Natural killer cell treated with Interleukin-12 subunit alpha and Interleukin-12 subunit beta and Interleukin-15 and Interleukin-18, amount 100 ng/mL, for 72 hours (primary cell): ENCODE data around the gene NPY2R. TPM values are rescaled to one million over a fixed set of nuclear protein-coding genes. Genes with fewer than 3 reads are reported as not detected.

Experiments used
- ATAC-seq, 2 donors: fragments of 150-1000 bp; cut with Tn5 transposase in 1 of 2; sonication (Bioruptor Pico), chemical (Tn5 transposase) in 1 of 2; 2 replicates each; pipeline ENCODE4 v1.10.0; 2021
- DNase-seq: peaks from one replicate; pipeline ENCODE4 v3.0.0; 2022; ENCODE audit warnings: low spot score
- H3K27ac Mint-ChIP-seq, 2 donors: 1 replicate in 1 of 2; 2 replicates in 1 of 2; pipeline ENCODE4 v1.8.0; 2022; ENCODE audit warnings: mixed read lengths in 2 of 2, mild to moderate bottlenecking in 1 of 2, moderate library complexity in 1 of 2
- H3K27me3 Mint-ChIP-seq, 2 donors: 1 replicate in 1 of 2; 2 replicates in 1 of 2; pipeline ENCODE4 v1.8.0; 2022; ENCODE audit warnings: mixed read lengths in 2 of 2
- H3K36me3 Mint-ChIP-seq: one replicate; pipeline ENCODE4 v1.8.0; 2022; ENCODE audit warnings: mixed read lengths
- H3K4me1 Mint-ChIP-seq, 2 donors: 1 replicate in 1 of 2; 2 replicates in 1 of 2; pipeline ENCODE4 v1.8.0; 2022; ENCODE audit warnings: low read depth in 2 of 2, mixed read lengths in 2 of 2, mild to moderate bottlenecking in 1 of 2
- H3K4me3 Mint-ChIP-seq: one replicate; pipeline ENCODE4 v1.8.0; 2022; ENCODE audit warnings: mixed read lengths
- H3K9me3 Mint-ChIP-seq: 2 replicates; pipeline ENCODE4 v1.8.0; 2022; ENCODE audit warnings: mixed read lengths
- total RNA-seq, 2 donors: library from RNA; stranded (reverse); gene quantifications; one replicate each; pipeline ENCODE4 v1.2.3, GENCODE V29; 2022

NPY2R gene
- total RNA-seq, 2 donors from 2014 or later: not detected

GRCh38 chr4:155228713-155229112 lies 20.3 kb downstream of the NPY2R start:
- DNase-seq (no peak), ATAC-seq (no peak)
- Mint-ChIP-seq H3K4me3 (no peak overlapping the region), H3K36me3 (no peaks in the 10 kb centered on the region), H3K27me3 (no peaks in the 10 kb centered on the region), H3K27ac (no peak overlapping the region), H3K9me3 (no peaks in the 10 kb centered on the region), H3K4me1 (no peaks in the 10 kb centered on the region)

- ATAC-seq (no peak), DNase-seq (no peak)
- Mint-ChIP-seq H3K36me3 (no peaks in the 10 kb centered on the region), H3K4me1 (no peaks in the 10 kb centered on the region), H3K27me3 (no peaks in the 10 kb centered on the region), H3K27ac (no peak overlapping the region), H3K9me3 (peaks cover 4% of the 10 kb centered on the region), H3K4me3 (no peak overlapping the region)
Measured at GRCh38 chr4:155232432-155232831, 24.0 kb downstream of the NPY2R start.

GRCh38 chr4:155234206-155234605 lies 25.8 kb downstream of the NPY2R start:
- Mint-ChIP-seq H3K27ac (no peak overlapping the region), H3K27me3 (no peaks in the 10 kb centered on the region), H3K4me3 (no peak overlapping the region), H3K36me3 (no peaks in the 10 kb centered on the region), H3K9me3 (peaks cover 4% of the 10 kb centered on the region), H3K4me1 (no peaks in the 10 kb centered on the region)
- DNase-seq: no peak
- ATAC-seq: no peak

GRCh38 chr4:155237567-155237966 lies 29.1 kb downstream of the NPY2R start:
- ATAC-seq: no peak

GRCh38 chr4:155241225-155241624 lies 32.8 kb downstream of the NPY2R start:
- Mint-ChIP-seq H3K4me1 (no peaks in the 10 kb centered on the region), H3K27ac (no peak overlapping the region), H3K27me3 (no peaks in the 10 kb centered on the region), H3K4me3 (no peak overlapping the region), H3K9me3 (peaks cover 5% of the 10 kb centered on the region), H3K36me3 (no peaks in the 10 kb centered on the region)
- DNase-seq (no peak), ATAC-seq (no peak)

More at GRCh38 chr4:155237567-155237966, 29.1 kb downstream of the NPY2R start:
- Mint-ChIP-seq H3K36me3 (no peaks in the 10 kb centered on the region), H3K4me3 (no peak overlapping the region), H3K9me3 (peaks cover 9% of the 10 kb centered on the region), H3K27ac (no peak overlapping the region), H3K4me1 (no peaks in the 10 kb centered on the region), H3K27me3 (no peaks in the 10 kb centered on the region)
- no peak for DNase-seq

- H3K9me3 Mint-ChIP-seq: peaks cover 5% of the 10 kb centered on the region
- no peaks in the 10 kb centered on the region for H3K36me3 Mint-ChIP-seq
- H3K4me1 Mint-ChIP-seq: no peaks in the 10 kb centered on the region
- DNase-seq (no peak), ATAC-seq (no peak)
- no peak overlapping the region for H3K4me3 Mint-ChIP-seq
- no peaks in the 10 kb centered on the region for H3K27me3 Mint-ChIP-seq
- no peak overlapping the region for H3K27ac Mint-ChIP-seq
Measured at GRCh38 chr4:155241664-155242063, 33.2 kb downstream of the NPY2R start.

GRCh38 chr4:155245105-155245504 lies 36.7 kb downstream of the NPY2R start:
- no peaks in the 10 kb centered on the region for H3K27me3 Mint-ChIP-seq
- H3K36me3 Mint-ChIP-seq: no peaks in the 10 kb centered on the region
- no peak overlapping the region for H3K4me3 Mint-ChIP-seq
- no peaks in the 10 kb centered on the region for H3K4me1 Mint-ChIP-seq
- H3K9me3 Mint-ChIP-seq: peaks cover 5% of the 10 kb centered on the region
- H3K27ac Mint-ChIP-seq: no peak overlapping the region
- DNase-seq (no peak), ATAC-seq (no peak)

GRCh38 chr4:155248002-155248896 lies 39.8 kb downstream of the NPY2R start:
- DNase-seq (no peak), ATAC-seq (no peak)
- H3K27me3 Mint-ChIP-seq: no peaks in the 10 kb centered on the region
- no peaks in the 10 kb centered on the region for H3K4me1 Mint-ChIP-seq
- no peak overlapping the region for H3K4me3 Mint-ChIP-seq
- no peaks in the 10 kb centered on the region for H3K9me3 Mint-ChIP-seq
- H3K27ac Mint-ChIP-seq: no peak overlapping the region
- no peaks in the 10 kb centered on the region for H3K36me3 Mint-ChIP-seq

GRCh38 chr4:155249016-155249566 lies 40.7 kb downstream of the NPY2R start:
- H3K36me3 Mint-ChIP-seq: no peaks in the 10 kb centered on the region
- no peak overlapping the region for H3K27ac Mint-ChIP-seq
- no peaks in the 10 kb centered on the region for H3K27me3 Mint-ChIP-seq
- ATAC-seq (no peak), DNase-seq (no peak)
- H3K9me3 Mint-ChIP-seq: no peaks in the 10 kb centered on the region
- H3K4me3 Mint-ChIP-seq: no peak overlapping the region
- no peaks in the 10 kb centered on the region for H3K4me1 Mint-ChIP-seq

- Mint-ChIP-seq H3K4me3 (no peak overlapping the region), H3K9me3 (peaks cover 6% of the 10 kb centered on the region), H3K27ac (no peak overlapping the region), H3K36me3 (no peaks in the 10 kb centered on the region), H3K4me1 (no peaks in the 10 kb centered on the region), H3K27me3 (no peaks in the 10 kb centered on the region)
- no peak for ATAC-seq
- no peak for DNase-seq
Measured at GRCh38 chr4:155252327-155252726, 43.9 kb downstream of the NPY2R start.

- no peak for ATAC-seq
- Mint-ChIP-seq H3K4me1 (no peaks in the 10 kb centered on the region), H3K4me3 (no peak overlapping the region)
Measured at GRCh38 chr4:155263480-155263879, 55.0 kb downstream of the NPY2R start.

GRCh38 chr4:155265113-155265512 lies 56.7 kb downstream of the NPY2R start:
- H3K27ac Mint-ChIP-seq: no peak overlapping the region
- DNase-seq: no peak
- H3K4me3 Mint-ChIP-seq: no peak overlapping the region
- H3K27me3 Mint-ChIP-seq: no peaks in the 10 kb centered on the region
- no peak for ATAC-seq
- H3K36me3 Mint-ChIP-seq: no peaks in the 10 kb centered on the region
- no peaks in the 10 kb centered on the region for H3K9me3 Mint-ChIP-seq
- H3K4me1 Mint-ChIP-seq: no peaks in the 10 kb centered on the region

More at GRCh38 chr4:155263480-155263879, 55.0 kb downstream of the NPY2R start:
- no peak for DNase-seq
- H3K9me3 Mint-ChIP-seq: peaks cover 5% of the 10 kb centered on the region
- H3K27ac Mint-ChIP-seq: no peak overlapping the region
- H3K36me3 Mint-ChIP-seq: no peaks in the 10 kb centered on the region
- no peaks in the 10 kb centered on the region for H3K27me3 Mint-ChIP-seq
